Left cardiac atrium (tissue), 4 donors: ENCODE results near the gene PTGS2. TPM values are rescaled to one million over a fixed set of nuclear protein-coding genes. Genes with fewer than 3 reads are reported as not detected.

Experiments used
- ATAC-seq, 2 donors: fragments of 200-7000 bp; cut with Tn5 transposase; one replicate each; pipeline ENCODE4 v1.9.1; 2020; ENCODE audit warnings: mild to moderate bottlenecking in 2 of 2, moderate library complexity in 2 of 2
- DNase-seq: peaks from one replicate; pipeline ENCODE4 v3.0.0-alpha.2; 2020
- intact Hi-C, 2 donors: fragments of 100-400 bp; cut with DNase I; formaldehyde crosslinking; loops; one replicate each; pipeline versions ENCODE4 v1.14.1 to v1.15.1; 2022 to 2023
- long read RNA-seq: library from polyadenylated mRNA; unstranded; transcript quantifications from one replicate; pipeline ENCODE4 v2.0.0, GENCODE V29; 2021
- total RNA-seq, 2 donors: library from RNA; stranded (reverse); fragmentation: NEBNext Ultra II Directional; extraction: Animal tissue kit (Norgen Biotek cat#: 25700); gene quantifications; one replicate each; pipeline ENCODE4 v1.2.1, GENCODE V29; 2021
- donor health status: DM: no; HTN: yes; CAD: no.
- donor health status: DM: no; HTN: yes; CAD: no; lungs with severe emphysema.
- donor health status: DM: yes; HTN: yes; CAD: no.
- donor health status: Dilated cardiomyopathy.

The PTGS2 gene
- 1 to 10 TPM; 1.4 to 4.6 TPM for total RNA-seq
- long read RNA-seq, result 0 reads

GRCh38 chr1:186680245-186681061, at the start of gene PTGS2:
Gene PTGS2 (minus strand): TSS chr1:186680423. CDS start chr1:186680290, 133 bp downstream.
- ATAC-seq, result peak; percentile 97 to 98
- intact Hi-C loops, result no loop called here
- peak; percentile 84 for DNase-seq

GRCh38 chr1:186722711-186723309, 42.6 kb upstream of the PTGS2 start:
- DNase-seq (no peak), ATAC-seq (no peak)
- intact Hi-C loops, result no loop called here

GRCh38 chr1:186717286-186717685, 37.1 kb upstream of the PTGS2 start:
- no peak for DNase-seq
- intact Hi-C loops, result no loop called here
- ATAC-seq, result no peak

- intact Hi-C loops, result no loop called here
- no peak for ATAC-seq
- DNase-seq, result no peak
Observed at GRCh38 chr1:186715887-186716809, 35.9 kb upstream of the PTGS2 start.

- DNase-seq, result no peak
- ATAC-seq, result no peak
- intact Hi-C loops, result no loop called here
Observed at GRCh38 chr1:186710696-186711095, 30.5 kb upstream of the PTGS2 start.

- DNase-seq, result no peak
- intact Hi-C loops, result no loop called here
- peak in 1 of 2 donors; percentile 18 for ATAC-seq
Observed at GRCh38 chr1:186708694-186709097, 28.5 kb upstream of the PTGS2 start.

GRCh38 chr1:186703209-186703766, 23.1 kb upstream of the PTGS2 start:
- ATAC-seq (no peak), DNase-seq (no peak)
- intact Hi-C loops, result no loop called here

- DNase-seq (no peak), ATAC-seq (no peak)
Observed at GRCh38 chr1:186700722-186701121, 20.5 kb upstream of the PTGS2 start.

GRCh38 chr1:186699519-186699918, 19.3 kb upstream of the PTGS2 start:
- no peak for DNase-seq
- no peak for ATAC-seq
- intact Hi-C loops, result no loop called here

More at GRCh38 chr1:186700722-186701121, 20.5 kb upstream of the PTGS2 start:
- intact Hi-C loops, result no loop called here

GRCh38 chr1:186689907-186690306, 9.7 kb upstream of the PTGS2 start:
- DNase-seq, result no peak
- ATAC-seq, result no peak
- intact Hi-C loops, result no loop called here

- DNase-seq, result no peak
- intact Hi-C loops, result no loop called here
- ATAC-seq, result no peak
Observed at GRCh38 chr1:186689376-186689775, 9.2 kb upstream of the PTGS2 start.

- ATAC-seq (no peak), DNase-seq (no peak)
- intact Hi-C loops, result no loop called here
Observed at GRCh38 chr1:186683652-186684410, 3.6 kb upstream of the PTGS2 start.

- intact Hi-C loops, result no loop called here
- ATAC-seq, result no peak
- DNase-seq, result no peak
Observed at GRCh38 chr1:186682736-186683135, 2.5 kb upstream of the PTGS2 start.

GRCh38 chr1:186681801-186682200, 1.6 kb upstream of the PTGS2 start:
- intact Hi-C loops, result no loop called here
- DNase-seq, result no peak
- no peak for ATAC-seq

- intact Hi-C loops, result no loop called here
- DNase-seq (no peak), ATAC-seq (no peak)
Observed at GRCh38 chr1:186681121-186681520, 898 bp upstream of the PTGS2 start.

GRCh38 chr1:186679924-186680244, 339 bp downstream of the PTGS2 start:
- DNase-seq, result no peak
- peak; percentile 55 to 68 for ATAC-seq
- intact Hi-C loops, result no loop called here

GRCh38 chr1:186678155-186678554, 2.1 kb downstream of the PTGS2 start:
- no peak for ATAC-seq
- no peak for DNase-seq
- intact Hi-C loops, result no loop called here

GRCh38 chr1:186672596-186672995, 7.6 kb downstream of the PTGS2 start:
- intact Hi-C loops, result no loop called here
- DNase-seq, result no peak
- no peak for ATAC-seq

GRCh38 chr1:186672131-186672530, 8.1 kb downstream of the PTGS2 start:
- intact Hi-C loops, result no loop called here
- no peak for DNase-seq
- ATAC-seq, result no peak
